Loucy (cell line): Measurements from ENCODE around the gene AKAP13.

Experiments used
- H2AFZ ChIP-seq: fragments of 200-600 bp; sonication (generic); 2 replicates; pipeline ENCODE4 v1.6.0; 2016; ENCODE audit warnings: antibody characterized with exemption, mild to moderate bottlenecking, low read length, moderate library complexity
- H3F3A ChIP-seq: fragments of 200-600 bp; 2 replicates; pipeline ENCODE4 v1.6.0; 2016; ENCODE audit warnings: antibody characterized with exemption, low read depth, mild to moderate bottlenecking
- H3K27me3 ChIP-seq: fragments of 200-600 bp; sonication (generic); 2 replicates; pipeline ENCODE4 v1.6.1; 2014; ENCODE audit warnings: low read length, mild to moderate bottlenecking; ENCODE audit not compliant: insufficient read depth, poor library complexity, severe bottlenecking
- H3K36me3 ChIP-seq: fragments of 200-600 bp; sonication (generic); 2 replicates; pipeline ENCODE4 v1.6.1; 2016; ENCODE audit warnings: low read length; ENCODE audit not compliant: insufficient read depth
- H3K4me1 ChIP-seq: fragments of 200-600 bp; sonication (generic); 2 replicates; pipeline ENCODE4 v1.5.1; 2014; ENCODE audit warnings: low read length, mild to moderate bottlenecking; ENCODE audit not compliant: insufficient read depth, poor library complexity, severe bottlenecking
- H3K4me2 ChIP-seq: fragments of 200-600 bp; sonication (generic); 2 replicates; pipeline ENCODE4 v1.6.0; 2014; ENCODE audit warnings: antibody characterized with exemption, low read length, low read depth, mild to moderate bottlenecking; ENCODE audit not compliant: poor library complexity, severe bottlenecking
- H3K4me3 ChIP-seq: fragments of 200-600 bp; sonication (generic); 2 replicates; pipeline ENCODE4 v1.5.1; 2014; ENCODE audit warnings: low read length, mild to moderate bottlenecking, mixed read lengths; ENCODE audit not compliant: poor library complexity, severe bottlenecking
- H3K79me2 ChIP-seq: fragments of 200-600 bp; sonication (generic); 2 replicates; pipeline ENCODE4 v1.6.1; 2014; ENCODE audit warnings: low read length; ENCODE audit not compliant: insufficient read depth
- H3K9ac ChIP-seq: fragments of 200-600 bp; sonication (generic); 2 replicates; pipeline ENCODE4 v1.6.0; 2014; ENCODE audit warnings: mild to moderate bottlenecking, low read depth, low read length, moderate library complexity; ENCODE audit not compliant: poor library complexity, severe bottlenecking
- H3K9me2 ChIP-seq: fragments of 200-600 bp; sonication (generic); replicated peaks from 2 replicates; pipeline ENCODE4 v1.6.1; 2016; ENCODE audit warnings: low read depth, low read length, mixed read lengths
- H3K9me3 ChIP-seq: fragments of 200-600 bp; sonication (generic); 2 replicates; pipeline ENCODE4 v1.6.1; 2014; ENCODE audit warnings: mild to moderate bottlenecking, antibody characterized with exemption, low read length, low read depth; ENCODE audit not compliant: insufficient read depth
- H4K20me1 ChIP-seq: fragments of 200-600 bp; sonication (generic); 2 replicates; pipeline ENCODE4 v1.6.0; 2014; ENCODE audit warnings: antibody characterized with exemption, low read length, mild to moderate bottlenecking; ENCODE audit not compliant: insufficient read depth, poor library complexity, severe bottlenecking
- EZH2phosphoT487 ChIP-seq: fragments of 200-600 bp; IDR thresholded peaks from 2 replicates; pipeline ENCODE4 v1.6.1; 2018; ENCODE audit warnings: antibody characterized with exemption, mild to moderate bottlenecking, moderate library complexity, borderline replicate concordance
- TF ChIP-seq, protein P1 (sequence below): fragments of 200-600 bp; sonication (generic); conservative IDR thresholded peaks from 2 replicates; pipeline ENCODE4 v1.5.1; 2014; ENCODE audit warnings: mild to moderate bottlenecking, antibody characterized with exemption, low read length

The AKAP13 gene

DNA sequence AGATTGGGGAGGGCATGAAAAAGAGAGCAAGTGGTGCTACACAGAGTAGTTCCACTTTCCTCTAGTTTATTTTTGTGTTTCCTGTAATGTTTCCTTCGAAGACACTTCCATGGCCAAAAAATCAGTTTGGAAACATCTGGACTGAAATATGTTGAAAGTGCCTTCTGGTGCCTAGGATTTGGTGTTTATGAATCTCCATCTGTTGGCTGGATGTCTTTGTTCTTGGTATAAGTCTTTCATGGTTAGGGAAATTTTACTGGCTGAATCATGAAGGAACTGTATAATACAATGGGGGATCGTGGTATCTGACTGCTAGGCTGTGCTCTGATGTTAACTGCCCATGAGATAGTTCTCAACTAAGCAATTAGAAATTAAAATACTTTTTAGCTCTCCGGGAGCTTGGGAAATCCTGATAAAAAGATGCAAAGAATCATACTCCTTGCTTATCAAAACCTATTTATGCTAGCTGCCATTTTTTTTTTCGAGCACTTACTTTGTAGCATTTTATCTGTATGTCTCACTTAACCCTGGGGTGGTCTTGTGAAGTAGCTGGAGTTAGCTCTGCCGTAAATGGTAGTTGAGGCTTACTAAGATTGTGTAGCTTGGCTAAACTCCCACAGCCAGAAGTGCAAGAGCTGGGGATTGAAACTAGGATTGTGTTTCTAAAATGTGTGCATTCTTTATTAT lies 21.9 kb downstream of the AKAP13 start:
- peaks cover 8% of the 10 kb centered on the region for H4K20me1 ChIP-seq
- H3K9ac ChIP-seq, result no peak overlapping the region
- H3K27me3 ChIP-seq, result no peaks in the 10 kb centered on the region
- H3K9me2 ChIP-seq, result no peaks in the 10 kb centered on the region
- no peaks in the 10 kb centered on the region for H3K36me3 ChIP-seq
- H2AFZ ChIP-seq, result no peak overlapping the region
- H3K4me2 ChIP-seq, result peak overlapping the region; percentile 29
- H3K4me1 ChIP-seq, result peaks cover 17% of the 10 kb centered on the region
- no peaks in the 10 kb centered on the region for H3F3A ChIP-seq
- no peak overlapping the region for H3K4me3 ChIP-seq
- H3K9me3 ChIP-seq, result no peaks in the 10 kb centered on the region
- TF ChIP-seq EZH2phosphoT487, result no peak
- TF ChIP-seq, protein P1, sequence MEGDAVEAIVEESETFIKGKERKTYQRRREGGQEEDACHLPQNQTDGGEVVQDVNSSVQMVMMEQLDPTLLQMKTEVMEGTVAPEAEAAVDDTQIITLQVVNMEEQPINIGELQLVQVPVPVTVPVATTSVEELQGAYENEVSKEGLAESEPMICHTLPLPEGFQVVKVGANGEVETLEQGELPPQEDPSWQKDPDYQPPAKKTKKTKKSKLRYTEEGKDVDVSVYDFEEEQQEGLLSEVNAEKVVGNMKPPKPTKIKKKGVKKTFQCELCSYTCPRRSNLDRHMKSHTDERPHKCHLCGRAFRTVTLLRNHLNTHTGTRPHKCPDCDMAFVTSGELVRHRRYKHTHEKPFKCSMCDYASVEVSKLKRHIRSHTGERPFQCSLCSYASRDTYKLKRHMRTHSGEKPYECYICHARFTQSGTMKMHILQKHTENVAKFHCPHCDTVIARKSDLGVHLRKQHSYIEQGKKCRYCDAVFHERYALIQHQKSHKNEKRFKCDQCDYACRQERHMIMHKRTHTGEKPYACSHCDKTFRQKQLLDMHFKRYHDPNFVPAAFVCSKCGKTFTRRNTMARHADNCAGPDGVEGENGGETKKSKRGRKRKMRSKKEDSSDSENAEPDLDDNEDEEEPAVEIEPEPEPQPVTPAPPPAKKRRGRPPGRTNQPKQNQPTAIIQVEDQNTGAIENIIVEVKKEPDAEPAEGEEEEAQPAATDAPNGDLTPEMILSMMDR, result no peak
- peaks cover 56% of the 10 kb centered on the region for H3K79me2 ChIP-seq

DNA sequence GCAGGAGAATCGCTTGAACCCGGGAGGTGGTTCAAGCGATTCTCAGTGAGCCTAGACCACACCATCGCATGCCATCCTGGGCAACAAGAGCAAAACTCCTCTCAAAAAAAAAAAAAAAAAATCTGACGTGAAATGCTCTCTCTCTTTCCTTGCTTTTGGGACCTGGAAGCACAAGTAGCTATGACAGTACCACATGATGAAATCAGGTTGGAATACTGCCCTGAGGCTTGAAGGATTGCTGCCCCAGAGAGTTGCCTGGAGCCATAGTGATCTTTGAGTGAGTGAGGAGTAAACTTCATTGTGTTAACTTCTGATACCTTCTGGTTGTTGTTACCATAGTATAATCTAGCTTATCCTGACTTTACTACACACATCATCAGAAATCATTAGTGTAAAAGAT lies 23.3 kb downstream of the AKAP13 start:
- H3K4me2 ChIP-seq, result no peak overlapping the region
- H3K4me3 ChIP-seq, result no peak overlapping the region
- TF ChIP-seq EZH2phosphoT487, result no peak
- TF ChIP-seq, protein P1, result no peak
- peaks cover 58% of the 10 kb centered on the region for H3K79me2 ChIP-seq
- H3K27me3 ChIP-seq, result no peaks in the 10 kb centered on the region
- H3K9me2 ChIP-seq, result no peaks in the 10 kb centered on the region
- H3K36me3 ChIP-seq, result no peaks in the 10 kb centered on the region
- peaks cover 8% of the 10 kb centered on the region for H4K20me1 ChIP-seq
- peaks cover 17% of the 10 kb centered on the region for H3K4me1 ChIP-seq
- no peaks in the 10 kb centered on the region for H3K9me3 ChIP-seq
- no peak overlapping the region for H3K9ac ChIP-seq
- H3F3A ChIP-seq, result no peaks in the 10 kb centered on the region
- no peak overlapping the region for H2AFZ ChIP-seq

DNA sequence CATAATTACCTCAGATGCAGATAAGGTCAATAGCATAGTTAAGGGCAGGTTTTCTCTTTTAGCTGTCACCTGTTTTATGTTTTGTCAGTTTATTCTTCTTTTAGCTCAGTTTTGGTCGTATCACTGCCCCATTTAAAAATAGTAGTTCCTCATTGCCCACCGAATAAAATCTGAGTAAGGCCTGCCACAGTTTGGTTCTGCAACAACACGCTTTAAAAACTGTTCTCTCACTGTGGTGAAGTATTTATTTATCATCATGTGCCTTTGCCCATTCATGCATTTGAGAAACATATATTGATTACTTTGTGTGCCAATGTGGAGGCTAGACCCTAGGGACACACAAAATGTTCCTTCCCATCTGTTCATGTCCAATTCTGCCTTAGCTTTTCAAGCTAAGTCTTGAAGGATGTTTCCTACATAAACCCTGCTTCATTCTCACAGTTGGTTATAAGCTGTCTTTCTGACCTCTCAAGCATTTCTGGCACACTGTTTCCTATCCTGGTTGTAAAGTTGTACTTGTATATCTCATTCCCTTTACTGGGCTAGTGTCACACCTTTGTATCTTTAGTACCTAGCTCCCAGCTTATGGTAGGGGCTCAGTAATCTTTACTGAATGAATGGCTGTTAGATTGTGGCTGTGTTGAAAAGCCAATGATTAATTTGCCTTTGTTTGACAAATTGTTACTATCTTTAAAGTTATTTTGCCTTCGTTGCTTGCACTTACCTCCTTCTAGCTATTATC lies 23.9 kb downstream of the AKAP13 start:
- Histone ChIP-seq H3K4me2 (no peak overlapping the region), H2AFZ (no peak overlapping the region), H4K20me1 (peaks cover 8% of the 10 kb centered on the region)

More for the DNA sequence above, 23.9 kb downstream of the AKAP13 start:
- Histone ChIP-seq H3K9ac (no peak overlapping the region), H3K4me3 (no peak overlapping the region), H3F3A (no peaks in the 10 kb centered on the region), H3K36me3 (no peaks in the 10 kb centered on the region), H3K4me1 (peaks cover 17% of the 10 kb centered on the region), H3K79me2 (peaks cover 57% of the 10 kb centered on the region), H3K9me2 (no peaks in the 10 kb centered on the region), H3K9me3 (no peaks in the 10 kb centered on the region), H3K27me3 (no peaks in the 10 kb centered on the region)
- no peak for TF ChIP-seq EZH2phosphoT487
